Activated CD4-positive, alpha-beta T cell treated with anti-CD3 and anti-CD28 coated beads, Interleukin-2, amount 50 U/mL, for 1 hour (primary cell): ENCODE measurements around the gene CAPN8.

Experiments used
- DNase-seq: peaks from one replicate; pipeline ENCODE4 v3.0.0-alpha.2; 2020

The CAPN8 gene

DNA sequence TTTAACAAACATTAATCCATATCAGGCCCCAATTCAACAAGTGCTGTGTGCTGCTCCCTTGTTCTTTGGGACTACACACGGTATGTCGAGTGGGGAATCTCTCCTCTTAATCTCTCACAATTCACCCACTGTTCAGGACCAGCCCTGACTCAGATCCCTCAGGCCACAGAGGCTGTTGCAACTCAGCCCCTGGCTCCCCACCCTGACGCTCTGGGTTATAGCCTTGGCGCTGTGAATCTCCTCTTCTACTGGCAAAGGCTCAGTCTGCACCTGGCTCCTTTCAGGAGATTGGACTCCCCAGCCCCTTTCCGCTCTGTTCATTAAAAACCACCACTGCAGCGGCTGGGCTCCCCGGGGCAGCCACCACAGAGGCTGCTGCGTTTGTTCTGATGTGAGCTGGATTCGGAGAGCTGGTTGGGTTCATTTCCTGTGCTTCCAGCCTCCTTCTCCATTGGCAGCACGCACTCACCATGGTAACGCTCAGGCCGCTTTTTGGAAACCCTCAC is 13.0 kb downstream of the CAPN8 start:
- DNase-seq = no peak

DNA sequence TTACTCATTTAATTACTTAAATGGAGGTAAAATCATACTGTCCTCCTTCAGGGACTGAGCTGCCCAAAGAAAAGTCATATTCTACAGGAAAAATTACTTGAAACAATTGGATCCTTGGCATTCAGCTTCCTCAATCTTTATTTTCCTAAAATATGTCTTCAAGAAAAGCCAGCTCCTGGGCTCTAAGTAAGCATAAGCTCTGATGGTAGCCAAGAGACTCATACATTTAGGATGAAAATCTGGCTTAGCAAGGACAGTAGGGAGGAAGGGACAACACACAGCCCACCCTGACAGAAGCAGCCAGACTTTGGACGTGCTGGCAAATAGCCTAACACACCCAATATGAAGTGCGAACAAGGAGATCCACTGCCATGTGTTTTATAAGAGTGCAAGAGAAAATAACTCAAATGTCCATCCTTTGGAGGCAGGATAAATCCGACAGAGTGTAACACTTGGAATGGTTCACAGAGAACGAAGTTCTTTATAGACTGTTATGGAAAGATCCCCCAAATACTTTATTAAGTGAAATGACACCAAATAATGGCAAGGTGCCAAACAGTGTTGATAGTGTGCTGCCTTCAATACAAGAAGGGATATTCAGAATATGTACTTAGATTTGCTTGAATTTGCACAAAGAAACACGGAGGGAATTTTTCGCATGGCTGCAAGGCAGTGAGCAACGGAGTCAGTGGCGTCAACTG is 14.1 kb downstream of the CAPN8 start:
- no peak for DNase-seq

DNA sequence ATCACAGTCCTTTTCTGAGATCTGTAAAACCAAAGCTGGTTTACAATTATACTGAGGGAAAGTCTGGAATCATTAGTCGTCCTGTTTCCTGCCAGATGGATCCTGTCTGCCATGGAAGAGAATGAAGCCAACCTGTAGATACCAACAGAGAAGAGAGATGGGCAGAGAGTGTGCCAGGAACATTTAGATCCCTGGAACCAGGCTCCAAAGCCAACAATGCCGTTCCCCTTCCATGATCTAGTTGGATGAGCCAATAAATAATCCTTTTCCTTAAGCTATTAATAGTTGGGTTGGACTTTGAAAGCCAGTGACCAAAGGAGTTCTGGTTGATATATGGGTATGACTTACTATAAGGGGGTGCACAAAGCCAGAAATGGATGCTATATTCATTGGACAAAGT is 15.0 kb downstream of the CAPN8 start:
- no peak for DNase-seq

DNA sequence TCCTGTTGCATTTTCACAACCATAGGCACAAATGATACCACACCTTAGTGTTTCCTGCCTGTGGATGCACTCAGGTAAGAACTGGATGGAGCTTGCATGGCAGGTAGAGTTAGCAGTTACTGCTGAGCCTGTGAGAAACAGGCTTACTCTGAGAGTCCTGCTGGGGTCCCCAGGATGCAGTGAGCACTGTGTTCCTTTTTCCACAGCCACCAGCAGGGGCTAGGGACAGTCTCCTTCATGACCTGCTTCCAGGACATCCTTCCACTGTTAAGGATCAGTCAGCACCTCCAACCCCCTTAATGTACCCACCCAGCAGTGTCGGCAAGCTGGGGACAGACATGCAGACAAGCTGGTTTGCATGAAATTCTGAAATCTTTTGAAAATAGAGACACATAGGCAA is 16.3 kb downstream of the CAPN8 start:
- DNase-seq = no peak

DNA sequence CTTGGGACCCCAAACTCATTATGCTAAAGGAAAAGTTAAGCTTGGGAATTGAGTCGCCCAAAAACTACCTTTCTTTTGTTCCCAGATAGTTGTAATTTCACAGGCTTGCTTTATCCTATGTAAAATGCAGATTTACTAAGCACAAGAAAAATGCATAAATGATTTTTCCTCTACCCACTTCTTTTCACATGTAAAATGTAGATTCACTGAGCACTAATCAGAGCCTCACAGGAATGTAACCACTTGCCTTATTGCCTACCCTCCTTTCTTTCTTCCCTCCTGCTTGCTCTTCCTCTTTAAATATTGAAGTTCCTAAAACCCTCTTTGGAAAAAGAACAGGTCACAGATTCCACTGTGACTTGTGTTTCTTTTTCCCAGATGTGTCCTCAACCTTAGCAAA is 18.3 kb downstream of the CAPN8 start:
- no peak for DNase-seq

DNA sequence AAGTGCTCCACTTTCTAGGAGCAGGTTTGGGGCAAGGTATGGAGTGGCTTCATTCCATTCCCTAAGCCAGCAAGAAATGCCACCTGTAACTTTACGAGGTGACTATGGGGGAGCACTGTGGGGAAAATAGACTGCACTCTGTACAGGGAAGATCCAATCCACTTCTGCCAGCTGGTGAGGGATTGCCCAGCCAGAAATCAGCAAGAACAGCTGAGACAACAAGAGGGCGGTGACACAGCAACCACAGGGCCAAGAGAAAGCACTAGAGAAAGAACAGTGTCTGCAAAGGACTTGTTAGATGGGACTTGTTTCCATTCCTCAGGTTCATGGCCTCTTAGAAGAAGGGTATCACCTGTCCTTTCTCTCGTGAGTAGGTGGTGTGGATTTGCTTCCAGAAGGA is 19.6 kb downstream of the CAPN8 start:
- DNase-seq = no peak

DNA sequence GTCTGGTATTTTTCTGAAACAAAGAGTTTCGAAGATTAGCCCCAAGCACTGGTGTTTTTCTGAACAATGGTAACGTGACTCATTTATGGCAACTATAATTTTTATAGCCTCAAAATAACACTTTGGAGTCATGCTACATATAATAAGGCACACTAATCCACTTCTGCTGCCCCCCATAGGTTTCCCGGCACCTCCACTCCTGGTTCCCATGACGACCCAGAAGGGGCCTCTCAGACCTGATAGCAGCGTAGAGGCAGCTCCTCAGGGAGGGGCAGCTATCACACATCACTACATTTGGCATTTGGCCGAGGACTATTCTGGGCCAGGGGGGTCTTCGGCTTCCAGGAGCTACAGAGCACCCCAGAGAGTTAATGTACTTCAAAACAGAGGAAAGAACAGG is 23.3 kb downstream of the CAPN8 start:
- no peak for DNase-seq

DNA sequence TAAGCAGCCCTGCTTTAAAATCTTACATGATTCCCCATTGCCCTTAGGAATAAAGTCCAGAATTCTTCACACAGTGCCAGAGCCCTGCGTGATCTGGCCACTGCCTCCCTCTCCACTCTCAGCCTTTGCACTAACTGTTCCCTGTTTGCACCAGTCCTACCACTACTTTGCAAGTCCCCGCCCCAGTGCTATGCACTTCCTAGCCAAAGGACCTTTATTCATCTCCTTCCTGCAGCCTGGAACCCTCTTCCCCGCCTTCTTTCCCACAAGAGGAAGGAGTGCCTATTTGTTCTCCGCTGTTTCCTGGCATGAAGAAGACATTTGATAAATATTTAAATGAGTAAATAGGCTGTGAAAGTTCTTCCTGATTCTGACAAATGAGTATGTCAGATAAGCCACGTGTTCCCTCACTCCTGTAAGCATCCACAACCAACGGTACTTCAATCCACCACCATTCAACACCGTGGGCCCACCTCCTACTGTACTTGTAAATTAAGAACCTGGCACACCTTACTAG is 23.9 kb downstream of the CAPN8 start:
- no peak for DNase-seq

DNA sequence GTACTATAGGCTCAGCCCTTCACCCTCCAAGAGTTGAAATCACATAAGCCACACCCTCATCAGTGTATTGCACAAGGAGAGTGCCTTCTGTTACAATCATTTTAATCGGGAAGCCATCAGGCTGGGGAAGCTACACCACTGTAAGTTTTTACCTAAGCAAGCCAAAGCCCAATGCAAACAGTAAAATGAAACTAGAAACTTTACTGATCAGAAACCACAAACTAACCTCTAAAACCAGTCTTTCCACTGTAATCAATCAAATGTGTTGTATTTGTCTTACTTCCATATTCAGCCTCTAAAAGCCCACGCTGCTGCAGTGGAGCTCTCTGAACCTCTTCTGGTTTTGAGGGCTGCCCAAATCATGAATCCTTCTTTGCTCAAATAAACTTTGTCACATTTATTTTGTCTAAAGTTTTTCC is 26.2 kb downstream of the CAPN8 start:
- no peak for DNase-seq

DNA sequence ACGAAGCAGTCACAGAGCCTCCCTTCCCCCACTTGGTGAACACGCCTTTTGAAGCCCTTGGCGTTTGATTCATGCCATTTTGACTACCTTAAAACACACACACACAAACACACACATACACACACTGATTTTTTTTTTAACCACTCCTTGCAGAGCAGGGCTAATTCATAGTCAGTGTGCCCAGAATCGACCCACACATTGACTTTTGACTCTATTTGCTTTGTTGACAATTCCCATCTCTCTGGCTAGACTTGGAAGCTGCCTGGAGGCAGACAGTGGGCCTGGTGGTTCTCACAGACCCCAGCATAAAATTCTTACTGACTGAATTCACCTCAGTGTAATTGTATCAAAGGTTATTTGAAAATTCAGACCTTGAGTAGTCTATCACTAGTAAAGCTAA is 30.3 kb downstream of the CAPN8 start:
- DNase-seq = no peak

DNA sequence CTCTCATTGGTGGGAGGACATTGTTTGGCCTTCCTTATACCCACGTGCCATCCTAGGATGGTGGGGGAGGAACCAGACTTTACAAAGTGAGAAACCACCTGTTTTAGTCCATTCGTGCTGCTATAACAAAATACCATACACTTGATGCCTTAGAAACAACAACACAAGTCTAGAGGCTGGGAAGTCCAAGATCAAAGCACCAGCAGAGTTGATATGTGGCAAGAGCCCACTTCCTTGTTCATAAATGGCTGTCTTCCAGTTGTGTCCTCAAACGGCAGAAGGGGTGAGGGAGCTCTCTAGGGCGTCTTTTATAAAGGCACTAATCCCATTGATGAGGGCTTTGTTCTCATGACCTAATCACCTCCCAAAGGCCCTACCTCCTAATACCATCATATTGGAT is 31.1 kb downstream of the CAPN8 start:
- DNase-seq = no peak

DNA sequence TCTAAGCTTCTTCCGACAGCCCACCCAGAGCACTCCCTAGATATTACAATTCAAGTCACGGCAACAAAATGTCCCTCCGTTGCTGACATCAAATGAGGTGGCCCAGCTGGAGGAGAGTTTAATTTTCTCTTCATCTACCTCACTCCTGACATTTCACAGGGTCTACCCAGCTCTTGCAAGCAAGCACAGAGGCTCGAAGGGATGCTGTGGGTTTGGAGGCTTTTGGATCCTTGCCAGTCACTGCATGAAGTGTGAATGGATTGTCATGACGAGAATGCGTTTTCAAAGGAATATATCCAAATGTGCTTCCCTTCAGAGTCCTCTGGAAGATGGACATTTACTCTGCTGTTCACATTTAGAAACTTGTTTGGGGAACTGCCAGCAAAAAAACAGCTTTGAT is 33.5 kb downstream of the CAPN8 start:
- DNase-seq = no peak

DNA sequence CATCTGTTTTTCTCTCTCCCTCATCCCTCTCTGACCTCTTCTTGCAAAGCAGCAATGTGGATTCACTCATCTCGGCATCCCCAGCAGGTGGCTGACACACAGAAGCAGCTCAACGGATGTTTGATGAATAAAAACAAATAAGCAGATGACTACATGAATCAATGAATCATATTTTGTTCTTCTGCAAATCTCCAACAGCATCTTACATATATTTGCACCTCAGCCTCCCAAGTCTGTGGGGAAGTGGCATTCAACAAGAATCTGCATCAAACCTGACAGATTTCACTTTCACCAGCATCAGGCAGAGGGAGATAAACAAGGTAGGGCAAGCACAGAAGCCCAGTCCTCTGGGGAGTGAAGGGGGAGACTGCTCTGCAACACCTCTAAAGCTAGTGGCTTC is 34.0 kb downstream of the CAPN8 start:
- DNase-seq = no peak

DNA sequence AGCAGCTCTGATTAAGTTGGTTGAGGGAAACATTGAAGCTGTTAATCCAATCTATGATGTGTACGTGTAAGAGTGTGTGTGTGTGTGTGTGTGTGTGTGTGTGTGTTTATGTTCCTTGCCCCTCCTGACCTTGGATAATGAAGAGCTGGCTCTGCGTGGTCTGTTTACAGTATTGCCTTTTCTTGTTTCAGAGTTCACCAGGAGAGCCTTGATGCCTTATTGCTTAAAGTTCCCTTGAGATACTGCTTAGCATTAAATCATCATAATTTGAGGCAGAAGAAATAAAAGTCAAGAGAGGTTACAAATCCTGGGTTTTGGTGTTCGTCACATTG is 36.4 kb downstream of the CAPN8 start:
- DNase-seq = no peak

DNA sequence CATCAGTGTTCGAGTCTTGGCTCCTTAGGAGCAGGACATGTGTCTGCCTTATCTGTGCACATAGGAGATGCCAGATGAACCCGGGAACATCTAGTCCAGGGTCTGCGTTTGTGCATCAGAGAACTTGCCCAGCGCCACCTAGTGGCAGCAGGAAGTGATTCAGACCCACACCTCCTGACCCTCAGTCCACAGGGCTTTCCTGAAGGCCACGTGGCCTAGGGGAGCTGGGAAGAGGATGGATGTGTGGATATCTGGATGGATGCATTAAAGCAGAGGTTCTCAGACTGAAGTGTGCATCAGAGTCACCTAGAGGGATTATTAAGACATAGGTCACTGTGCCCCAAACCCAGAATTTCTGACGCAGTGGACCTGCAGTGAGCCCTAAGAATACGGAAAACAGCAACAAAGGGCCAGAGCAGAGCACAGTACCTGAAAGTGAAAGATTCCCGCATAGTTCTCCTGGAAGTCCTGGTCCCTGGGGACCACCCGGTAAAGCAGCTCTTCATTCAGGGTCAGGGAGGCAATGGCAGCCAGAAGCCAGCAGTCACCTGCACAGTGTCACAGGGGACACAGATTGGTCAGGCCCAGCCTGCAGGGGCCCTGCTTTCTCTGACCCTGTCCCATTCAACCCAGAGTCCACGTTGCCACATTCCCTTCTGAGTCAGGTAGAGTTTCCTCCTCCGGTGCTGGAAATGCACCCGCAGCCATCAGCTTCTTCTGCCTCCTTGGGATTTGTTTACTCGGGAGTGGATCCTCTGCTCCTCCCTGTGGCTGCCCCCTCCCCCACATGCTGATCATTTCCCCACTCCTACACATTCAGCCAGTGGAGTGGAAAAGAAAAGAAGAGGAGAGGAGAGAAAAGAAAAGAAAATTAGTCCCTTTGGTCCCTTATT is 37.0 kb downstream of the CAPN8 start:
- DNase-seq = peak; percentile 45

DNA sequence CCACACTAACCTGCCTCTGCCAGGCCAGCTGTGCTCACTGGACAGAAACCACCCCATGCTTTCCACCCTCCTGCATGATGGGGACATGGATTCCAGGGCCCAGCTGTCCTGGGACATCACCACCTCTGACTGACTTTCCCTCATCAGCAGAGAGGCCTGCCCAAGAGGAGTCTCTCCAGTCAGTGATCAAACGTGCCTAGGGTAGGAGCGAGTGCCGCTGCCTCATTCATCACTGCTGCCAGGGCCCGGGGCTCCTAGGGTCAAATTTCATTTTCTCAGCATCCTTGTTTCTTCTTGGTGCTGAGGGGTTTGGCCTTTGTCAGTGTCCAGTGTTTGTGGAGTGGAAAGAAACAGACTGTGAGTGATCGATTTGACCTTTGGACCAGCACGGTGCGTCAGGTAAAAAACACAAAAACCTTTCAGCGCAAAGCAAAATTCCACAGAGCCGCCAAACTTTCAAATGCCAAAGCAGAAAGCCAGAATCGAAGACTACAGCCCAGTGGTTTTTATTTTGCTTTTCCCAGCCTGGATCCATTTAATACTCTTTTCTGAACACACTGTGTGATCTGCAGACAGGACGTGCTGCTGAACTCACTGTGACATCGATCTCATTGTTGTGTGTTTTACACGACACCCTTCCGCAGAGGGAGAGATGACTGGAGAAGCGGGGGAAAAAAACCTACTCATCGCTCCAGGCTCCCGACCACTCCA is 43.2 kb downstream of the CAPN8 start:
- no peak for DNase-seq

DNA sequence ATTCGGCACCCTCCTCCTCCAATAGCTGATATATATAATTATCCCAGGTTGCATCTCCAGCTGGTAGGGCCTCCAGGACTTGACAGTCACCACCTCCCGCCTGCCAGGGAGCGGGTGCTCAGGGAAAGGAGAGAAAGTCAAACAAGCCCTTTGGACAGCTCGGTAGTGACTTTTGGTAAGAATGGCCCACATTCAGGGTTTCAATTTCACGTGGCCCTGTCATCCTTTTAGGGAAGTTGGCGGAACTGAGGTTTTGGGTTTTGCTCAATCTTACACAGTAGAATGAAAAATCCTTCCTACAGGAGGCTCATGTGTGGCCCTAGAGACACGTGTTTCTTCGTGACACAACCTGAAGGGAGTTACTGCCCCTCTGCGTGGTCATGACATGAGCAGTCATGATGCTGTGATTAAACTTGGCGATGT is 44.2 kb downstream of the CAPN8 start:
- no peak for DNase-seq

DNA sequence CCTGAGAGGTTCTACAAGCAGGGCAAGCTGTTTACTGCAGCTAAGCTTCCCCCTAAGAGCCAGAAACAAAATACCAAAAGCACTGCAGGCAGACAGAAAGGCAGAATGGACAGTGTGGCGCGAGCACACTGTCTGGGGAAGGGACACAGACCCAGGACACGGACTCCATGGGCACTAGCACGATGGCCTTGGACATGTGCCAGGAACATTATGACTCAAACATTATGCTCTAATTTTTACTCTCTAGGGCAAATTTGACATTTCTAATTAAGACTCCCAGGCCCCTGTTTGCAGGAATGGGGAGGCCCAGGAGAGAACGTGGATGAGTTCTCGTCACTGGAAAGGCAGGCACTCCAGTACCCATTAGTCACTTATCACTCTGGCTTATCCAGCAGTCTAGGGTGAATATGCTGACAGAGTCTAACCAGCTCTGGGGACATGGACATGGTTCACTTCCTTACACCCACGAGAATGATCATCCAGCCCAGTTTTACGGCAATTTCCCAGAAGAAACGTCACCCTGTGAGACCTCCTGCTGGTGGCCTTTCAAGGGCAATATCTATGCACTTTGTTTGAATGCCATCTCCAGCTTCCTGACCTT is 45.1 kb downstream of the CAPN8 start:
- DNase-seq = no peak

DNA sequence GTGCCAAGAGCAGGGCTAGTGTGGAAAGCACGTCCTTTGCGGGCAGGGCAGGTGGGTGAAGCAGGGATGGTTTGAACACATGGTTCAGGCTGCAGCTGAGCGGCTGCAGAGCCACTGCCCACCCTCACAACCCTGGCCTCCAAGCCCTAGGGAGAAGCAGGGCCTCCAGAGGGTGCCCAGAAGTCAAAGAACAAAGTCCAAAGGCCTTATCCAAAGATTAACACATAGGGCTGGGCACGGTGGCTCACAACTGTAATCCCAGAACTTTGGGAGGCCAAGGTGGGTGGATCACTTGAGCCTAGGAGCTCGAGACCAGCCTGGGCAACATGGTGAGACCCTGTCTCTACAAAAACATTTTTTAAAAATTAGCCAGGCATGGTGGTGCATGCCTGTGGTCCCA is 46.8 kb downstream of the CAPN8 start:
- DNase-seq = no peak

DNA sequence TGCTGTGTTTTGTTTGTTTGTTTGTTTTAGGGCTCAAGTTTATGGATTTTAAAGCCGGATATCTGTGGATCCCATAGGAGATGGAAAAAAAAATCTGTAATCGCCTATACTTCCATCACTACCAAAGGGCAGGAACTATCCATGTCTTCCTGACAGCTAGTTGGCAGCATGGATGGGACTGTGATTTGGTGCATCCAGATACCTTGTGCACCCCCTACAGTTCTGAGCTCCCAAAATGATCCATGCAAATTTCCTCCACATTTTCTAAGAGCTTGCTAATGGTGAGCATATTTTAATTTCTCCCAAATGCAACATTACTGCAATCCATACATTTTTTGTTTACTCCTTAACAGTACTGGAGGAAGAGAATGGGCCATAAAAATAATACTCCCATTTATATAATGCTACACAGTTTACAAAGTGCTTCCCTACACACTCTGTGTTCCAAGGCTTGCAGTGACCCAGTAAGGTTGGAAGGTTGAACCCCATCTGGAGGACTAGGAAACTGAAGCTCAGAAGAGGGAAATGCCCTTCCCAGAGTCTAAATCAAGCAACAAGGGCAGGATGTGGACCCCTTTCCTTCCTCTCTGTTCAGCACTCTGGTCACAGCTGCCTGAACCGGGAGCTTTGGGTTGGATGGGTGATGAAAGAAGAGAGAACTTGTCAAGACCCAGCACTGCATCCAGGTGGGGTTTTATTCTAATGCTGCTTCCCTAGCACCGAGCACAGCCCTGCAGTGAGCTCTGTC is 48.0 kb downstream of the CAPN8 start:
- no peak for DNase-seq

DNA sequence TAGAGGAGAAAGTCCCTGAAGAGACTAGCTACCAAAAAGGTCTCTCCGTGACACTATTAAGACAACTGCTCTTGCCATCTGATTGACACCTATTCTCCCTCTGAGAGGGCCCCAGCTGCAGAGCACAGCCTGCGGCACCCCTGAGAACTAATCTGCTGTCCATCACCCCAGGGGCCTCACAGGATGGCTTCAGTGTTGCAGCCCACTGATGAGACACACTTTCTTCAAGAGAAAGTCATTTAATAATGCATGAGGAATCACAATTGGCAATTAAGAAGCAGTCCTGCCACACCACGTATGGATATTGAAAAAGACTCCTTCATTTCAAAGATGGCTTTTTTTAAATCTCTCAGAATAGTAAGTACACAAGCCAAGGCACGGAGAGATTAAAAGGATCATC is 48.9 kb downstream of the CAPN8 start:
- no peak for DNase-seq

DNA sequence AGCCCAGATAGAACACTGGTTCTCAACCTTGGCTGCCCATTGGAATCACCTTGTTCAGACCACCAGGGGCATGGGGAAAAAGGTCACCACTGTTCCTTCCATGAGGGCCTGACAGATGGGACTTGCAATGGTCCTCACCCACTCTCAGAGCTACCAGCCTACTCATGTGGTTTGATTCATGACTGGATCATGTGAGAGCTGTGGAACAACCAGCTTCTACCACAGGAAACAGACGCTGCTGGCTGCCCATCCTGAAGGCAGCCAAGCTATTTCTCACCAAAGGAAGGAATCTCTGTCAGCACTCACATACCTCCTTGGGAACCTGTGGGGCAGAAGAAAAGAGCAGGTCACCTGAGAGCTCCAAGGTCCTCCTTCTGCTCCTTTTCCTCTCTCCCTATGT is 53.6 kb downstream of the CAPN8 start:
- no peak for DNase-seq
